Astrocyte (in vitro differentiated cells and primary cell): ENCODE results near the gene CTNNBIP1.

ENCODE experiments used
- EZH2 ChIP-seq: IDR thresholded peaks from 2 replicates; pipeline ENCODE4 v1.6.1; 2012; ENCODE audit warnings: mild to moderate bottlenecking, low read length, inconsistent platforms; ENCODE audit not compliant: insufficient read depth
- TF ChIP-seq, protein P1 (sequence below): IDR thresholded peaks from 2 replicates; pipeline ENCODE4 v1.5.1; 2011; ENCODE audit warnings: low read depth, mild to moderate bottlenecking, inconsistent platforms, low read length, moderate library complexity; ENCODE audit not compliant: insufficient read depth

DNA sequence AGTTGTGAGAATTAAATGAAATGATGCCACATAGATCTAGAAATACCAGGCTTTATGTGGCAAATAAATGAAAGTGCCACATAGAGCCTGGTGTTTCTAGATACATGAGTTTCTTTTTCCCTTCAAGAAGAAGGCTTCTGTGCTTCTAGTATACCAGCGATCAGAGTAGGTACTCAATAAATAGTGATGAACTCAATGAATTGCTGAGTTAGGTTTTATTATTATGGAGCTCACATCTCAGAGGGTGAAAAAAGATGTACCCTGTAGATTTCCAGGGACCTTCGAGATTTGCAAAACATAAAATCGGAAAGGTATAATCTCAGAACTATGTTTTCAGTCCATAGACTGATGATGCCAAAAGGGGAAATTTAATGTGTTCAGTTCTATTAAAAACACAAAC, 84.0 kb downstream of the CTNNBIP1 start:
- TF ChIP-seq, protein P1, sequence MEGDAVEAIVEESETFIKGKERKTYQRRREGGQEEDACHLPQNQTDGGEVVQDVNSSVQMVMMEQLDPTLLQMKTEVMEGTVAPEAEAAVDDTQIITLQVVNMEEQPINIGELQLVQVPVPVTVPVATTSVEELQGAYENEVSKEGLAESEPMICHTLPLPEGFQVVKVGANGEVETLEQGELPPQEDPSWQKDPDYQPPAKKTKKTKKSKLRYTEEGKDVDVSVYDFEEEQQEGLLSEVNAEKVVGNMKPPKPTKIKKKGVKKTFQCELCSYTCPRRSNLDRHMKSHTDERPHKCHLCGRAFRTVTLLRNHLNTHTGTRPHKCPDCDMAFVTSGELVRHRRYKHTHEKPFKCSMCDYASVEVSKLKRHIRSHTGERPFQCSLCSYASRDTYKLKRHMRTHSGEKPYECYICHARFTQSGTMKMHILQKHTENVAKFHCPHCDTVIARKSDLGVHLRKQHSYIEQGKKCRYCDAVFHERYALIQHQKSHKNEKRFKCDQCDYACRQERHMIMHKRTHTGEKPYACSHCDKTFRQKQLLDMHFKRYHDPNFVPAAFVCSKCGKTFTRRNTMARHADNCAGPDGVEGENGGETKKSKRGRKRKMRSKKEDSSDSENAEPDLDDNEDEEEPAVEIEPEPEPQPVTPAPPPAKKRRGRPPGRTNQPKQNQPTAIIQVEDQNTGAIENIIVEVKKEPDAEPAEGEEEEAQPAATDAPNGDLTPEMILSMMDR: no peak
- no peak for TF ChIP-seq EZH2
